Keratinocyte (primary cell): ENCODE data around the gene RAPGEF4. TPM values are rescaled to one million over a fixed set of nuclear protein-coding genes. Genes with fewer than 3 reads are reported as not detected.

Experiments
- DNase-seq: peaks from one replicate; pipeline ENCODE4 v3.0.0-alpha.2; 2011; ENCODE audit warnings: low read depth, missing footprints, low spot score
- FAIRE-seq: peaks from 2 replicates; lab custom pipeline; 2011; peaks lifted over from hg19 to GRCh38; lab: Jason Lieb, UNC
- H2AFZ ChIP-seq: 2 replicates; pipeline ENCODE4 v1.6.0; 2012; ENCODE audit warnings: low read length, control low read depth, inconsistent platforms; ENCODE audit not compliant: control insufficient read depth
- H3K27ac ChIP-seq: 2 replicates; pipeline ENCODE4 v1.5.1; 2011; ENCODE audit warnings: low read length; ENCODE audit not compliant: control insufficient read depth, insufficient read depth
- H3K27me3 ChIP-seq: 3 replicates; pipeline ENCODE4 v1.6.0; 2011; ENCODE audit warnings: low read length; ENCODE audit not compliant: control insufficient read depth, insufficient read depth; ENCODE audit errors: extremely low read depth
- H3K36me3 ChIP-seq, 2 experiments: 2 replicates in 1 of 2; 3 replicates in 1 of 2; pipeline ENCODE4 v1.5.1; 2011; ENCODE audit warnings: low read length in 2 of 2, mild to moderate bottlenecking in 1 of 2; ENCODE audit not compliant: control insufficient read depth in 2 of 2, insufficient read depth in 2 of 2; ENCODE audit errors: extremely low read depth in 1 of 2
- H3K4me1 ChIP-seq: 3 replicates; pipeline ENCODE4 v1.5.1; 2011; ENCODE audit warnings: low read length; ENCODE audit not compliant: control insufficient read depth, insufficient read depth; ENCODE audit errors: extremely low read depth
- H3K4me2 ChIP-seq: 3 replicates; pipeline ENCODE4 v1.6.0; 2011; ENCODE audit warnings: low read depth, low read length; ENCODE audit not compliant: control insufficient read depth, insufficient read depth; ENCODE audit errors: extremely low read depth
- H3K4me3 ChIP-seq, 3 experiments: fragments of 200-600 bp in 1 of 3; sonication (generic) in 1 of 3; 2 replicates in 2 of 3; 3 replicates in 1 of 3; pipeline ENCODE4 v1.5.1; 2011 to 2016; ENCODE audit warnings: low read length in 3 of 3, mild to moderate bottlenecking in 3 of 3, control low read depth in 2 of 3, inconsistent platforms in 1 of 3, low read depth in 1 of 3, mixed read lengths in 1 of 3, mixed run types in 1 of 3, moderate library complexity in 1 of 3; ENCODE audit not compliant: control insufficient read depth in 2 of 3, insufficient read depth in 2 of 3; ENCODE audit errors: extremely low read depth in 1 of 3
- H3K79me2 ChIP-seq: 2 replicates; pipeline ENCODE4 v1.6.0; 2012; ENCODE audit warnings: low read length; ENCODE audit not compliant: control insufficient read depth, insufficient read depth
- H3K9ac ChIP-seq: 3 replicates; pipeline ENCODE4 v1.6.0; 2011; ENCODE audit warnings: low read length; ENCODE audit not compliant: control insufficient read depth, insufficient read depth; ENCODE audit errors: extremely low read depth
- H3K9me1 ChIP-seq: 3 replicates; pipeline ENCODE4 v1.6.0; 2011; ENCODE audit warnings: low read length; ENCODE audit not compliant: control insufficient read depth, insufficient read depth; ENCODE audit errors: extremely low read depth
- H3K9me3 ChIP-seq: 2 replicates; pipeline ENCODE4 v1.5.1; 2012; ENCODE audit warnings: low read depth, low read length; ENCODE audit not compliant: control insufficient read depth
- H4K20me1 ChIP-seq: 3 replicates; pipeline ENCODE4 v1.6.0; 2011; ENCODE audit warnings: low read length; ENCODE audit not compliant: control insufficient read depth, insufficient read depth; ENCODE audit errors: extremely low read depth
- CTCF ChIP-seq, 3 experiments: IDR thresholded peaks in 1 of 3; conservative IDR thresholded peaks in 1 of 3; optimal IDR thresholded peaks in 1 of 3; 2 replicates in 2 of 3; 3 replicates in 1 of 3; pipeline versions ENCODE3 to v1.5.1; 2011; ENCODE audit warnings: low read length in 3 of 3, mild to moderate bottlenecking in 3 of 3, moderate library complexity in 2 of 3, control low read depth in 1 of 3, inconsistent platforms in 1 of 3; ENCODE audit not compliant: insufficient read depth in 2 of 3; ENCODE audit errors: extremely low read depth in 1 of 3
- EZH2 ChIP-seq: IDR thresholded peaks from one replicate; pipeline ENCODE4 v1.6.1; 2012; ENCODE audit warnings: inconsistent platforms, mild to moderate bottlenecking, low read length, moderate library complexity
- dilution Hi-C: fragments of 300-500 bp; cut with MboI; formaldehyde crosslinking; loops from one replicate; pipeline ENCODE4 v1.7.0; 2020; ENCODE audit warnings: low sequenced_read_pairs; ENCODE audit not compliant: extremely low pct_ligation_motif_present
- polyA plus RNA-seq, 5 experiments: library from polyadenylated mRNA; depleted of rRNA in 3 of 5; stranded (reverse) in 3 of 5; stranded (forward) in 1 of 5; unstranded in 1 of 5; fragments of >200 nt; gene quantifications; 1 replicate in 1 of 5; 2 replicates in 3 of 5; 3 replicates in 1 of 5; pipeline versions ENCODE4 v1.2.1 to v1.2.3, GENCODE V29; 2011 to 2012; ENCODE audit warnings: missing spikeins in 2 of 5, low read depth in 1 of 5, low replicate concordance in 1 of 5

RAPGEF4 gene
- polyA plus RNA-seq, 1 donor (not counting 4 experiments of a cell fraction or from before 2014, with no cell fraction given) = 1.6 TPM

- dilution Hi-C loops = loop anchor here (25.0 kb wide), 1 partner anchor 96 kb away; no protein-coding TSS in a partner anchor
- FAIRE-seq = no peak
- no peak overlapping the region for H3K9ac ChIP-seq
- no peaks in the 10 kb centered on the region for H3K36me3 ChIP-seq
- H3K9me1 ChIP-seq = no peaks in the 10 kb centered on the region
- H3K4me3 ChIP-seq = no peak overlapping the region
- H3K27me3 ChIP-seq = no peaks in the 10 kb centered on the region
- no peak overlapping the region for H2AFZ ChIP-seq
- H4K20me1 ChIP-seq = no peaks in the 10 kb centered on the region
- H3K4me1 ChIP-seq = no peaks in the 10 kb centered on the region
- no peaks in the 10 kb centered on the region for H3K9me3 ChIP-seq
- H3K27ac ChIP-seq = no peak overlapping the region
- no peak for TF ChIP-seq EZH2
- no peak for TF ChIP-seq CTCF (optimal IDR thresholded peaks at IDR 0.05 in 1 of 3, IDR thresholded peaks at IDR 0.05 in 1 of 3, conservative IDR thresholded peaks at IDR 0.05 in 1 of 3; ENCODE audit: extremely low read depth in 1 of 3, insufficient read depth in 2 of 3, low read length in 3 of 3)
- no peak for DNase-seq
- no peak overlapping the region for H3K4me2 ChIP-seq
- H3K79me2 ChIP-seq = no peaks in the 10 kb centered on the region
Measured at GRCh38 chr2:172908275-172908674, 172.6 kb downstream of the RAPGEF4 start.

DNA sequence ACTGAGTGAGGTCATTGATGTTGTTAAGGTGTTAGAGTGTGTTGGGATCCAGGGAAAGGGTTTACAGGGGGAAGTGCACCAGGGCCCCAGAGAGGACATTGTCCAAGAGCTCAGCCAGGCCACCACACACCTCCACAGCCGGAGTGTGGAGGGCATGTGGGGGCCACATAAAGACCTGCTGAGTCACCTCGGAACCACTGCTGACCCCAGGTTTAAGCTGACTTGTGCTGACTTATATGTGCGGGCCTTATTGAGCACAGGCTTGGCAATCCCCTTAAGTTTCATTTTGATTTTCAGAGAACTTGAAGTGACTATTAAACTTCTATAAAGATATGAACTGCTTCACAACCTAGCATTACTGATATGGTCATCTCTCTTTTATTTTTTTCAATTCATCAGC is 173.8 kb downstream of the RAPGEF4 start:
- no peak overlapping the region for H3K27ac ChIP-seq
- H3K9me1 ChIP-seq = no peaks in the 10 kb centered on the region
- H4K20me1 ChIP-seq = no peaks in the 10 kb centered on the region
- H3K9ac ChIP-seq = no peak overlapping the region
- no peak overlapping the region for H2AFZ ChIP-seq
- H3K9me3 ChIP-seq = no peaks in the 10 kb centered on the region
- DNase-seq = no peak
- dilution Hi-C loops = loop anchor here (25.0 kb wide), 1 partner anchor 97 kb away; no protein-coding TSS in a partner anchor
- no peaks in the 10 kb centered on the region for H3K36me3 ChIP-seq
- TF ChIP-seq EZH2 (no peak), CTCF (optimal IDR thresholded peaks at IDR 0.05 in 1 of 3, IDR thresholded peaks at IDR 0.05 in 1 of 3, conservative IDR thresholded peaks at IDR 0.05 in 1 of 3; ENCODE audit: extremely low read depth in 1 of 3, insufficient read depth in 2 of 3, low read length in 3 of 3) (no peak)
- H3K79me2 ChIP-seq = no peaks in the 10 kb centered on the region
- FAIRE-seq = no peak
- H3K27me3 ChIP-seq = no peaks in the 10 kb centered on the region
- no peak overlapping the region for H3K4me2 ChIP-seq
- no peaks in the 10 kb centered on the region for H3K4me1 ChIP-seq
- H3K4me3 ChIP-seq = no peak overlapping the region
